GM12878 (cell line): ENCODE results near the gene CERK. TPM values are rescaled to one million over a fixed set of nuclear protein-coding genes. Genes with fewer than 3 reads are reported as not detected.

Source experiments
- ATF7 ChIP-seq: fragments of 450-650 bp; IDR thresholded peaks from 2 replicates; pipeline ENCODE4 v1.6.1; 2016; ENCODE audit warnings: low read depth, mild to moderate bottlenecking
- CHD2 ChIP-seq: IDR thresholded peaks from 2 replicates; pipeline ENCODE4 v1.6.1; 2011; ENCODE audit warnings: low read depth, low read length, improper control_type of control experiment, borderline replicate concordance
- CREB1 ChIP-seq: IDR thresholded peaks from 2 replicates; pipeline ENCODE4 v1.6.1; 2012; ENCODE audit warnings: low read depth, mild to moderate bottlenecking, inconsistent platforms
- EZH2 ChIP-seq: IDR thresholded peaks from 2 replicates; pipeline ENCODE4 v1.6.1; 2012; ENCODE audit warnings: low read depth, mild to moderate bottlenecking, control low read depth, inconsistent platforms, low read length, borderline replicate concordance; ENCODE audit not compliant: control insufficient read depth
- HCFC1 ChIP-seq: fragments of 150-350 bp; IDR thresholded peaks from 2 replicates; pipeline ENCODE4 v1.6.1; 2014; ENCODE audit warnings: low read length
- IKZF2 ChIP-seq, 2 experiments: fragments of 450-650 bp; IDR thresholded peaks; 2 replicates each; pipeline ENCODE4 v1.6.1; 2017; ENCODE audit warnings: mild to moderate bottlenecking in 2 of 2, moderate library complexity in 2 of 2
- MEF2B ChIP-seq: fragments of 450-650 bp; IDR thresholded peaks from 2 replicates; pipeline ENCODE4 v1.6.1; 2018; ENCODE audit warnings: mild to moderate bottlenecking, moderate library complexity; ENCODE audit not compliant: partially characterized antibody, poor library complexity, severe bottlenecking
- MTA2 ChIP-seq: fragments of 450-650 bp; IDR thresholded peaks from 2 replicates; pipeline ENCODE4 v1.6.1; 2016; ENCODE audit warnings: low read depth, mild to moderate bottlenecking, moderate library complexity
- MXI1 ChIP-seq: fragments of 150-350 bp; IDR thresholded peaks from 2 replicates; pipeline ENCODE4 v1.6.1; 2011; ENCODE audit warnings: low read depth, mild to moderate bottlenecking, inconsistent platforms, low read length, improper control_type of control experiment
- NFIC ChIP-seq: IDR thresholded peaks from 2 replicates; pipeline ENCODE4 v1.6.1; 2012; ENCODE audit warnings: low read depth, mild to moderate bottlenecking, inconsistent platforms, low read length, moderate library complexity
- PML ChIP-seq: IDR thresholded peaks from 2 replicates; pipeline ENCODE4 v1.6.1; 2012; ENCODE audit warnings: low read length, inconsistent platforms
- POLR2A ChIP-seq: IDR thresholded peaks from 2 replicates; pipeline ENCODE4 v1.6.1; 2011; ENCODE audit warnings: low read depth, mild to moderate bottlenecking, low read length
- POLR2AphosphoS2 ChIP-seq: IDR thresholded peaks from 2 replicates; pipeline ENCODE4 v1.6.1; 2011; ENCODE audit warnings: low read depth, mild to moderate bottlenecking, low read length, improper control_type of control experiment, moderate library complexity
- POU2F2 ChIP-seq: IDR thresholded peaks from 3 replicates; pipeline ENCODE4 v1.6.1; 2011; ENCODE audit warnings: low read depth, mild to moderate bottlenecking, low read length, borderline replicate concordance
- RAD21 ChIP-seq: IDR thresholded peaks from 2 replicates; pipeline ENCODE4 v1.6.1; 2011; ENCODE audit warnings: mild to moderate bottlenecking, low read depth, low read length, moderate library complexity; ENCODE audit not compliant: insufficient read depth
- SIN3A ChIP-seq: IDR thresholded peaks from 2 replicates; pipeline ENCODE4 v1.6.1; 2012; ENCODE audit warnings: low read depth, low read length, improper control_type of control experiment
- SMAD1 ChIP-seq: fragments of 450-650 bp; IDR thresholded peaks from 2 replicates; pipeline ENCODE4 v1.6.1; 2018; ENCODE audit warnings: mild to moderate bottlenecking, low read depth; ENCODE audit not compliant: partially characterized antibody
- SP1 ChIP-seq: IDR thresholded peaks from one replicate; pipeline ENCODE4 v1.6.1; 2011; ENCODE audit warnings: low read depth, low read length
- TAF1 ChIP-seq: IDR thresholded peaks from 2 replicates; pipeline ENCODE4 v1.6.1; 2011; ENCODE audit warnings: mild to moderate bottlenecking, low read depth, low read length, borderline replicate concordance
- TBL1XR1 ChIP-seq: IDR thresholded peaks from 2 replicates; pipeline ENCODE4 v1.6.1; 2012; ENCODE audit warnings: low read depth, low read length, improper control_type of control experiment
- polyA plus RNA-seq, 11 experiments: library from polyadenylated mRNA; depleted of rRNA in 4 of 11; unstranded in 6 of 11; stranded (reverse) in 5 of 11; fragments of >200 nt; fragmentation: Nextera tagmentation in 4 of 11; fragmentation: Illumina TruSeq in 1 of 11; extraction: Ambion mirVana in 4 of 11; extraction: Trizol in 1 of 11; gene quantifications; 1 replicate in 1 of 11; 2 replicates in 10 of 11; pipeline versions ENCODE4 v1.2.1 to v1.2.3, GENCODE V29; 2011 to 2016; ENCODE audit warnings: inconsistent platforms in 2 of 11, missing spikeins in 2 of 11, low read depth in 1 of 11
- total RNA-seq, 4 experiments: library from RNA; depleted of rRNA in 3 of 4; stranded (reverse); fragments of >200 nt in 3 of 4; fragmentation: Illumina TruSeq in 1 of 4; extraction: Trizol in 1 of 4; gene quantifications; 2 replicates each; pipeline versions ENCODE4 v1.2.1 to v1.2.3, GENCODE V29; 2013 to 2021
- TF ChIP-seq, protein P1 (sequence below): IDR thresholded peaks from 2 replicates; pipeline ENCODE4 v1.6.1; 2011; ENCODE audit warnings: borderline replicate concordance, low read depth, mild to moderate bottlenecking, moderate library complexity, mixed read lengths, low read length; ENCODE audit not compliant: insufficient read depth; ENCODE audit errors: extremely low read length
- TF ChIP-seq, protein P2 (sequence below): IDR thresholded peaks from 2 replicates; pipeline ENCODE4 v1.6.1; 2012; ENCODE audit warnings: low read depth, low read length, improper control_type of control experiment
- TF ChIP-seq, protein P3 (sequence below): IDR thresholded peaks from 2 replicates; pipeline ENCODE4 v1.6.1; 2012; ENCODE audit warnings: low read depth, low read length, improper control_type of control experiment

Gene CERK
- total and polyA plus RNA-seq, 10 of the 15 experiments (the other 5 are each of a cell fraction or from before 2014, with no cell fraction given) = 4.0 to 41.1 (median 30.2) TPM

DNA sequence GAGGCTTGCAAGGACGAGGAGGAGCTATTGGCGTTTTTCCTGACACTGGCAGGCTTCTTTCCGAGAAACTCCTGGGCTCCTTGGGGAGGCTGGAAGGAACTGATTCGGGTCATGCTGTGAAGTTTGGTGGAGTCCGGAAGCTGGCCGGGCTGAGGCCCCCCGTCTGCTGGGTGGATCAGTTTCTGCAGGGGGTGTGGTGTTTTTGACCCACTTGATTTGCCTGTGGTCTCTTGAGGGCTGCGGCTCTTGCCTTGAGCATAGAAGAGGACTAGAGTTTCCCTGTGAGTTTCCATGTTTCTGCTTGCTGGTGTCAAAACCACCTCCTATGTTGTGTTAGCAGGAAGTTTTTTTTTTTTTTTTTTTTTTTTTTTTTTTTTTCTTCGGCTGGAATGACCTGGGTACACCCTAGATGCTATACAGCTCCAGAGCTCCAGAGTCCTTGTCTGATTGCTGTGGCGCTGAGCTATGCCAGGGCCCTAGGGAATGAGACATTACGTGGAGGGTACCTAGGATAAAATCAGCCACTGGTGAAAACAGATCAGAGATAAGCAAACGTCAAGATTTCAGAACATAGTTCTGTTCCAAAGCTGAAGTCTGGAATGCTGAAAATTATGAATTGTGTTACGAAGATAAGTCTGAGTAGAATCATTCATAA lies 25.1 kb upstream of the CERK start (continued):
- TF ChIP-seq, protein P1, sequence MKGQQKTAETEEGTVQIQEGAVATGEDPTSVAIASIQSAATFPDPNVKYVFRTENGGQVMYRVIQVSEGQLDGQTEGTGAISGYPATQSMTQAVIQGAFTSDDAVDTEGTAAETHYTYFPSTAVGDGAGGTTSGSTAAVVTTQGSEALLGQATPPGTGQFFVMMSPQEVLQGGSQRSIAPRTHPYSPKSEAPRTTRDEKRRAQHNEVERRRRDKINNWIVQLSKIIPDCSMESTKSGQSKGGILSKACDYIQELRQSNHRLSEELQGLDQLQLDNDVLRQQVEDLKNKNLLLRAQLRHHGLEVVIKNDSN = no peak
- no peak for TF ChIP-seq POLR2A
- TF ChIP-seq ATF7 = peak; percentile 19; the same call in 1 of the 2 replicates
- peak; percentile 26 for TF ChIP-seq SP1
- peak; percentile 76 for TF ChIP-seq MEF2B
- TF ChIP-seq SIN3A = no peak; the same call in 1 of the 2 replicates
- TF ChIP-seq POU2F2 = peak; percentile 87; the same call in 1 of the 3 replicates
- TF ChIP-seq POLR2AphosphoS2 = peak; percentile 56; the same call in 1 of the 2 replicates
- TF ChIP-seq EZH2 = no peak
- peak; percentile 82 for TF ChIP-seq MTA2
- TF ChIP-seq CREB1 = peak; percentile 33; the same call in 1 of the 2 replicates
- TF ChIP-seq, protein P2, sequence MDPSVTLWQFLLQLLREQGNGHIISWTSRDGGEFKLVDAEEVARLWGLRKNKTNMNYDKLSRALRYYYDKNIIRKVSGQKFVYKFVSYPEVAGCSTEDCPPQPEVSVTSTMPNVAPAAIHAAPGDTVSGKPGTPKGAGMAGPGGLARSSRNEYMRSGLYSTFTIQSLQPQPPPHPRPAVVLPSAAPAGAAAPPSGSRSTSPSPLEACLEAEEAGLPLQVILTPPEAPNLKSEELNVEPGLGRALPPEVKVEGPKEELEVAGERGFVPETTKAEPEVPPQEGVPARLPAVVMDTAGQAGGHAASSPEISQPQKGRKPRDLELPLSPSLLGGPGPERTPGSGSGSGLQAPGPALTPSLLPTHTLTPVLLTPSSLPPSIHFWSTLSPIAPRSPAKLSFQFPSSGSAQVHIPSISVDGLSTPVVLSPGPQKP = peak; percentile 73; the same call in 1 of the 2 replicates
- TF ChIP-seq, protein P3, sequence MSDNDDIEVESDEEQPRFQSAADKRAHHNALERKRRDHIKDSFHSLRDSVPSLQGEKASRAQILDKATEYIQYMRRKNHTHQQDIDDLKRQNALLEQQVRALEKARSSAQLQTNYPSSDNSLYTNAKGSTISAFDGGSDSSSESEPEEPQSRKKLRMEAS = peak; percentile 51; the same call in 1 of the 2 replicates
- no peak; the same call in 1 of the 2 replicates for TF ChIP-seq CHD2
- TF ChIP-seq SMAD1 = peak; percentile 21
- 0 out of 2 replicates have a peak, but pooled peaks have one; percentile 9 for TF ChIP-seq HCFC1
- peak; percentile 70 to 75; a peak in 2 of 4 replicates for TF ChIP-seq IKZF2 (IDR thresholded peaks at IDR 0.05)
- peak; percentile 55; the same call in 1 of the 2 replicates for TF ChIP-seq TAF1
- TF ChIP-seq NFIC = 0 out of 2 replicates have a peak, but pooled peaks have one; percentile 46
- no peak for TF ChIP-seq RAD21
- peak; percentile 41; the same call in 1 of the 2 replicates for TF ChIP-seq PML
- TF ChIP-seq MXI1 = 0 out of 2 replicates have a peak, but pooled peaks have one; percentile 26
- TF ChIP-seq TBL1XR1 = 0 out of 2 replicates have a peak, but pooled peaks have one; percentile 30
- TF ChIP-seq, all 136 proteins: peak for 25
